ENCODE results near the gene NOL6. TPM values are rescaled to one million over a fixed set of nuclear protein-coding genes. Genes with fewer than 3 reads are reported as not detected.
"Not testable (repeated sequence)": the region's sequence is repeated elsewhere in the genome, so short reads cannot be mapped to it uniquely, and the experiment has no call there.

The NOL6 gene
- total and polyA plus RNA-seq, 2 experiments from 2014 or later, result 25.0 to 58.4 TPM

- TF ChIP-seq EZH2 (IDR thresholded peaks at IDR 0.05; ENCODE audit: low read depth, unreplicated experiment), result no peak
These were observed 17.8 kb downstream of the NOL6 start (continued) for GRCh38 chr9:33455945-33456344.

- H3K9me2 ChIP-seq (ENCODE audit: insufficient read depth); H2AFZ ChIP-seq; H3K4me1 ChIP-seq (ENCODE audit: insufficient read depth); H3K27ac ChIP-seq (ENCODE audit: low read depth); H3K9me3 Mint-ChIP-seq; H3F3A ChIP-seq (replicated peaks; ENCODE audit: low read depth); H3K4me2 ChIP-seq; H3K27me3 ChIP-seq (ENCODE audit: insufficient read depth); H4K20me1 ChIP-seq (replicated peaks; ENCODE audit: insufficient read depth); H3K36me3 ChIP-seq (ENCODE audit: insufficient read depth); H3K27ac Mint-ChIP-seq; H3K36me3 Mint-ChIP-seq (ENCODE audit: low read depth); H3K79me2 ChIP-seq (replicated peaks; ENCODE audit: insufficient read depth); DNase-seq (ENCODE audit: low spot score); H3K4me3 Mint-ChIP-seq; ATAC-seq; H3K4me3 ChIP-seq: not testable (repeated sequence)
- H3K4me1 Mint-ChIP-seq, result peaks cover 17% of the 10 kb centered on the region
- H3K27me3 Mint-ChIP-seq (ENCODE audit: insufficient read depth, low read depth, poor library complexity), result peaks cover 15% of the 10 kb centered on the region
These were observed 18.3 kb downstream of the NOL6 start for GRCh38 chr9:33455456-33455855.

- not testable (repeated sequence) for H3K4me3 Mint-ChIP-seq; H3K36me3 Mint-ChIP-seq (ENCODE audit: low read depth)
These were observed 19.1 kb downstream of the NOL6 start for GRCh38 chr9:33454661-33455026.

GRCh38 chr9:33453999-33454660 is 19.6 kb downstream of the NOL6 start:
- peaks cover 8% of the 10 kb centered on the region; the same call in 1 of the 2 replicates for H3K4me1 ChIP-seq (ENCODE audit: insufficient read depth)
- no peak for ATAC-seq
- H3K4me3 Mint-ChIP-seq, result no peak overlapping the region
- TF ChIP-seq EZH2phosphoT487 (IDR thresholded peaks at IDR 0.05; ENCODE audit: unreplicated experiment) (no peak), JUNB (IDR thresholded peaks at IDR 0.05; ENCODE audit: unreplicated experiment) (no peak), ZNF462 (CRISPR knock-in tag; IDR thresholded peaks at IDR 0.05) (no peak), POLR2AphosphoS5 (IDR thresholded peaks at IDR 0.05; ENCODE audit: low read depth) (no peak), CREB1 (CRISPR knock-in tag; IDR thresholded peaks at IDR 0.05; ENCODE audit: low read depth) (no peak), ZNF114 (CRISPR knock-in tag; IDR thresholded peaks at IDR 0.05) (no peak), EZH2 (IDR thresholded peaks at IDR 0.05; ENCODE audit: low read depth, unreplicated experiment) (no peak)

More at GRCh38 chr9:33454661-33455026, 19.1 kb downstream of the NOL6 start:
- H3F3A ChIP-seq (replicated peaks; ENCODE audit: low read depth); H3K4me1 ChIP-seq (ENCODE audit: insufficient read depth); H3K36me3 ChIP-seq (ENCODE audit: insufficient read depth); H3K27ac ChIP-seq (ENCODE audit: low read depth); H3K9me2 ChIP-seq (ENCODE audit: insufficient read depth); H2AFZ ChIP-seq; H3K9me3 Mint-ChIP-seq; ATAC-seq; H3K79me2 ChIP-seq (replicated peaks; ENCODE audit: insufficient read depth); H3K4me2 ChIP-seq; H4K20me1 ChIP-seq (replicated peaks; ENCODE audit: insufficient read depth); DNase-seq (ENCODE audit: low spot score); H3K27me3 ChIP-seq (ENCODE audit: insufficient read depth); H3K27ac Mint-ChIP-seq; H3K4me3 ChIP-seq: not testable (repeated sequence)
- Mint-ChIP-seq H3K4me1 (peaks cover 17% of the 10 kb centered on the region), H3K27me3 (ENCODE audit: insufficient read depth, low read depth, poor library complexity) (peaks cover 13% of the 10 kb centered on the region)

More at GRCh38 chr9:33453999-33454660, 19.6 kb downstream of the NOL6 start:
- Histone ChIP-seq H2AFZ (no peak overlapping the region), H4K20me1 (replicated peaks; ENCODE audit: insufficient read depth) (no peaks in the 10 kb centered on the region), H3K36me3 (ENCODE audit: insufficient read depth) (no peaks in the 10 kb centered on the region), H3K27ac (ENCODE audit: low read depth) (no peak overlapping the region), H3K4me3 (no peak overlapping the region), H3K79me2 (replicated peaks; ENCODE audit: insufficient read depth) (no peaks in the 10 kb centered on the region), H3F3A (replicated peaks; ENCODE audit: low read depth) (no peaks in the 10 kb centered on the region), H3K4me2 (no peak overlapping the region), H3K27me3 (ENCODE audit: insufficient read depth) (no peaks in the 10 kb centered on the region), H3K9me2 (ENCODE audit: insufficient read depth) (no peaks in the 10 kb centered on the region)
- Mint-ChIP-seq H3K27me3 (ENCODE audit: insufficient read depth, low read depth, poor library complexity) (peaks cover 13% of the 10 kb centered on the region), H3K36me3 (ENCODE audit: low read depth) (no peaks in the 10 kb centered on the region), H3K27ac (no peak overlapping the region), H3K4me1 (peaks cover 17% of the 10 kb centered on the region), H3K9me3 (no peaks in the 10 kb centered on the region)
- DNase-seq (ENCODE audit: low spot score), result no peak

Data from GM23338 (cell line).